ENCODE data around the gene PSMA7.

DNA sequence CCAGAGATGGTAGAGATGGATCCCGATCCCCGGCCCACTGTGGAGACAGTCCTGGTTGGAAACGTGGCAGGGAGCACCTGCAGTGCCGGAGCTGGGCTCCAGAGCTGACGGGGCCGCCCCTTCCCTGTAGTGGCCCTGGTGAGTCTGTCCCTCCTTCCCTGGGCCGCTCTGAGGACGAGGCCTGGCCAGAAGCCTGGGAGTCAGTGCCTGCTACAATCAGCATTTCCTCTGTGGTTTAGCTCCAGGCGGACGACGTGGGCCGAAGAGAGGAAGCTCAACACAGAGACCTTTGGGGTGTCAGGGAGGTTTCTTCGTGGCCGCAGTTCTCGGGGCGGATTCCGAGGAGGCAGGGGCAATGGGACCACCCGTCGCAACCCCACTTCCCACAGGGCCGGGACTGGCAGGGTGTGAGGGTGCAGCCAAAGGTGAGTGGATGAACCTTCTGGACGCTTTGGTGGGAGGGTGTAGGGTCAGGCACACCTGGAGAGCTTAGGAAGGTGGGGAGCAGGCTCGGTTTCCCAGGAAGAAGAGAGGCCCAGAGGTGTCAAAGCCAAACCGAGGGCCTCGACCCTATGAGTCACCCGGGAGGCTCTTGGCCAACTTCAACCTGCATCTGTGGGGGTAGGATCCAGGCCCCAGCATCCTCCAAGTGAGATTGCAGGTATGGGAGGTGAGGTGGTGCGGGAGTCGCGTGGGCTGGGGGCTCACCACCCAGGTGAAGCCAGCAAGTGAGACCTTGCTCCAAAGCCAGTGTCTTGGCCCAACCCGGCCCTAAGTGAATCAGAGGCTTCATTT is 9.9 kb downstream of the PSMA7 start:
- TF ChIP-seq, protein P1, sequence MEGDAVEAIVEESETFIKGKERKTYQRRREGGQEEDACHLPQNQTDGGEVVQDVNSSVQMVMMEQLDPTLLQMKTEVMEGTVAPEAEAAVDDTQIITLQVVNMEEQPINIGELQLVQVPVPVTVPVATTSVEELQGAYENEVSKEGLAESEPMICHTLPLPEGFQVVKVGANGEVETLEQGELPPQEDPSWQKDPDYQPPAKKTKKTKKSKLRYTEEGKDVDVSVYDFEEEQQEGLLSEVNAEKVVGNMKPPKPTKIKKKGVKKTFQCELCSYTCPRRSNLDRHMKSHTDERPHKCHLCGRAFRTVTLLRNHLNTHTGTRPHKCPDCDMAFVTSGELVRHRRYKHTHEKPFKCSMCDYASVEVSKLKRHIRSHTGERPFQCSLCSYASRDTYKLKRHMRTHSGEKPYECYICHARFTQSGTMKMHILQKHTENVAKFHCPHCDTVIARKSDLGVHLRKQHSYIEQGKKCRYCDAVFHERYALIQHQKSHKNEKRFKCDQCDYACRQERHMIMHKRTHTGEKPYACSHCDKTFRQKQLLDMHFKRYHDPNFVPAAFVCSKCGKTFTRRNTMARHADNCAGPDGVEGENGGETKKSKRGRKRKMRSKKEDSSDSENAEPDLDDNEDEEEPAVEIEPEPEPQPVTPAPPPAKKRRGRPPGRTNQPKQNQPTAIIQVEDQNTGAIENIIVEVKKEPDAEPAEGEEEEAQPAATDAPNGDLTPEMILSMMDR (IDR thresholded peaks at IDR 0.05), result no peak
- TF ChIP-seq EZH2 (IDR thresholded peaks at IDR 0.05; ENCODE audit: borderline replicate concordance, insufficient read depth, low read depth, low read length, poor library complexity, severe bottlenecking), result no peak
